DMS 273 (cell line): Measurements from ENCODE around the gene CR1.
"Not testable (repeated sequence)": the region's sequence is repeated elsewhere in the genome, so short reads cannot be mapped to it uniquely, and the experiment has no call there.

Experiments used
- DNase-seq: peaks from one replicate; lab custom pipeline; 2025; ENCODE audit not compliant: unreplicated experiment; lab: John Stamatoyannopoulos, UW

Gene CR1

GRCh38 chr1:207669528-207670009 lies 173.6 kb downstream of the CR1 start:
- no peak for DNase-seq

DNA sequence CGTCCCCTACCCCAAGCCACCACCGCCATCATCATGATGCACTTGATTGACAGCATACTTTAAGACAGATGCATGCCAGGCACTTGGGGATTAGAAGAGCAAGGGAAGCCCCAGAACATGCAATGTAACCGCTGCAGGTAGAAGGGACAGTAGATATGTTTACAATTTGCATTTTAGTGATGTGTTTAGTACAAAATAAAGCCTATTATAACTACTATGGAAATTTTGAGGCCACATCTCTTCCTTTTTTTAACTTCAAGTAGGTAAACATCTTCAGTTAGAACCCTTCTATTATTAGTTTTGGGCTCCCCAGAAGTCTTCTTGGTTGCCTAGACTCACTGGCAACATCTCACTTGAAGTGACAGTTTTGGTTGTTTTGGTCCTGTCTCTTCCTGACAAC lies 174.2 kb downstream of the CR1 start:
- no peak for DNase-seq

DNA sequence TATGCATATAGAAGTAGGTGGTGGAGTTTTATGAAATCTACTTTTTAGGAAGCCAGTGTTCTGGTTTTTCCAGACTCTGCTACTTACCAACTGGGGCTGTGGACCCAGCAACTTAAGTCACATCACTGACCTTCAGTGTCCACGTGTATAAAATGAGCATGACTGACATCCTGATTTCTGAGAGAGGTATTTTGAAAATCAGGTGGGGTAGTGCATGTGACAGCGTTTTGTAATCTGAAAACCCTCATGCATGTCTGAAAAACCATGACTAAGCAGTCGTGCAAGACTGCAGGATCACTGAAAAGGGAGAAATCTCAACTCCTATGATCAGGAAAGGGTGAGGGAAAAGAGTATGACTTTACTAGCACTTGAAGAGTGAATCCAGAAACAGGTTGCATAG lies 175.0 kb downstream of the CR1 start:
- no peak for DNase-seq

- peak; percentile 65 for DNase-seq
Observed at GRCh38 chr1:207672522-207673130, 176.7 kb downstream of the CR1 start.

DNA sequence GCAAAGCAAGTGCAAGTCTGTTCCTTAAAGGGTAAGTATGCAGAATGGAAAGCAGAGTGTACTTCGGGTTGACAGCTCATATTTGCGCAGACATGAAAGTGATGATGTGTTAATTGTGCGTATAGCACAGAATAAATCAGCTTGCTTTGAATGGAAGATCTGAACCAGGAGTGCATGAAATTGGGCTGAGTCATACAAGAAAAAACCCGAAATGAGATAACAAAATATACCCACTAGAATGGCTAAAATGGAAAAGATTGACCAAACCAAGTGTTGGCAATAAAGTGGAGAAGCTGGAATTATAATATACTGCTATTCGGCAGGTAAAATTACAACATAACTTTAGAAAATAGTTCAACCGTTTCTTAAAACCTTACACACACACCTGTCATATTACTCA lies 177.4 kb downstream of the CR1 start:
- no peak for DNase-seq

DNA sequence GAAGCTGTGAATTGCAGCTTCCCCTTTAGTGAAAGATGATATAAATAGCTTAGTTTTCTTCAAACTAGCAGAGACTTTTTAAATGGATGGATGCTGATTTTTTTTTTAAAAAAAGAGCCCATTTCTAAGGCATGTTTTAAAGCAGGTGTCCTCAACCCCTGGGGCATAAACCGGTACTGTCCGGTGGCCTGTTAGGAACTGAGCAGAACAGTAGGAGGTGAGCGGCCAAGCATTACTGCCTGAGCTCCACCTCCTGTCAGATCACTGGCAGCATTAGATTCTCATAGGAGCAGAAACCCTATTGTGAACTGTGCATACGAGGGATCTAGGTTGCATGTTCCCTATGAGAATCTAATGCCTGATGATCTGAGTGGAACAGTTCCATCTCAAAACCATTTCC lies 180.2 kb downstream of the CR1 start:
- DNase-seq = no peak

DNA sequence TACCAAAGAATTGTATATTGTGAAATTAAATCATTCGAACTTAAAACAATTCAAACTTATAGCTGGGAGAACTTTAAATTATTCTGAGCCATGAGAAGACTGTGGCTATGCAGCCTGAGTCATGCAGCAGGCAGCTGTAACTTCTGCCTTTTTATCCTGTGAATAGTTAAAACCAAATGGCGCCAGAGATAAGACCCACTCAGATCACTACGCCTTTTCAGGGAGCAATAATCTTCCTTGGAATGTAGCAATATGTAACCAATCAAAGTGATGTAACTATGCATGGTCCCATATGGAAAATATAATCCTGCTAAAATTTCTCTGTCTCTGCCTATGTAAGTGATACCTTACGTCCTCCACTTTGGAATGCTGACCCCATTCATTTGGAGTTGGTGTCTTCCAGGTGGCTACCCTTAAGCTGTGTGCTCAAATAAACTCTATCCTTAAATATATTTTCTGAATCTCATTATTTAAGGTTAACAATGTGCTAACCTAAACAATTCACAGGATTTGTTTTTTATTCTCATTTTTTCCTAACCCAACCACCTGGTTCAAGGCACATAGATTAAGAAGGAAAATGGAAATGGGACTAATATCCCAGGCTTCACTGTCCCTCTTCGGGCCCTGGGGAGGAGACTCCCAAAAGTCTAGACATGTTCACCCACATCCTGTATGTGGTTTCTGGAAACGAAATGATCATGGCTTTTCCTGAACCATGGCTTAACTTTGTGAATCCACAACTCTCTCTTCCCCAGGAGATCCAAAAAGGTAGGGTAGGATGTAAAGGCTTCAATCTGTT lies 184.8 kb downstream of the CR1 start:
- not testable (repeated sequence) for DNase-seq

GRCh38 chr1:207682872-207683434 lies 187.0 kb downstream of the CR1 start:
- DNase-seq = not testable (repeated sequence)

GRCh38 chr1:207690551-207690950 lies 194.6 kb downstream of the CR1 start:
- not testable (repeated sequence) for DNase-seq

DNA sequence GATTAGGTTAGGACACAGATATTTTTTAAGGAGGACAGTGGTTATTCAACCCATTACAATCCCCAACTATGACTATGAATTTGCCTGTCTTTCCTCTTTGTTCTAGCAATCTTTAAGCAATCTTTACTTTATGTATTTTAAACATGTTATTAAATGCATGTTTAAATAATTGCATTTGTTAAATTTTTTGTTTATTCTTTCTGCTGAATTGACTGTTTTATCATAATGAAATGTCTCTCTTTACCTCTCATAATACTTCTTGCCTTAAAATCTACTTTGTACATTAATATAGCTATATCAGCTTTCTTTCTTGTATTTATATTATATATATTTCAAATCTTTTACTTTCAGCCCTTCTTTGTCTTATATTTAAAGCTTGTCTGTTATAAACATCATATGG lies 195.1 kb downstream of the CR1 start:
- DNase-seq = no peak
